Kidney (tissue), 14 donors: ENCODE measurements around the gene SPATA24. TPM values are rescaled to one million over a fixed set of nuclear protein-coding genes. Genes with fewer than 3 reads are reported as not detected.

Experiments
- DNase-seq, 5 donors: peaks; one replicate each; pipeline ENCODE4 v3.0.0-alpha.2; 2013 to 2020
- FAIRE-seq: peaks from 2 replicates; lab custom pipeline; 2012; peaks lifted over from hg19 to GRCh38; lab: Jason Lieb, UNC
- H3K27ac ChIP-seq, 2 donors: one replicate each; pipeline ENCODE4 v1.7.0; 2013; ENCODE audit warnings: low read depth in 2 of 2, low read length in 2 of 2, inconsistent platforms in 1 of 2
- H3K27me3 ChIP-seq: one replicate; pipeline ENCODE4 v1.7.1; 2013; ENCODE audit warnings: low read length, inconsistent platforms; ENCODE audit not compliant: control insufficient read depth, insufficient read depth
- H3K36me3 ChIP-seq, 3 donors: one replicate each; pipeline versions ENCODE4 v1.7.0 to v1.7.1; 2013; ENCODE audit warnings: low read length in 3 of 3, control low read depth in 1 of 3, inconsistent platforms in 1 of 3; ENCODE audit not compliant: insufficient read depth in 3 of 3, control insufficient read depth in 2 of 3
- H3K4me1 ChIP-seq, 3 donors: one replicate each; pipeline versions ENCODE4 v1.7.0 to v1.7.1; 2013; ENCODE audit warnings: low read length in 3 of 3, inconsistent platforms in 1 of 3, low read depth in 1 of 3; ENCODE audit not compliant: control insufficient read depth in 2 of 3, insufficient read depth in 2 of 3
- H3K4me3 ChIP-seq, 3 donors: one replicate each; pipeline versions ENCODE4 v1.7.0 to v1.8.1; 2013; ENCODE audit warnings: low read length in 3 of 3, control low read depth in 1 of 3, inconsistent platforms in 1 of 3
- H3K9ac ChIP-seq, 3 donors: one replicate each; pipeline versions ENCODE4 v1.7.0 to v1.7.1; 2013; ENCODE audit warnings: low read length in 3 of 3, control low read depth in 1 of 3, inconsistent platforms in 1 of 3
- H3K9me3 ChIP-seq, 3 donors: one replicate each; pipeline versions ENCODE4 v1.7.0 to v1.7.1; 2013; ENCODE audit warnings: low read length in 3 of 3, control low read depth in 1 of 3, inconsistent platforms in 1 of 3; ENCODE audit not compliant: control insufficient read depth in 2 of 3, insufficient read depth in 1 of 3
- CTCF ChIP-seq: IDR thresholded peaks from 3 replicates; pipeline ENCODE4 v1.5.1; 2012; ENCODE audit warnings: mild to moderate bottlenecking, moderate library complexity, borderline replicate concordance; ENCODE audit not compliant: insufficient read depth; ENCODE audit errors: extremely low read depth
- intact Hi-C: fragments of 100-400 bp; cut with DNase I; formaldehyde crosslinking; loops from one replicate; pipeline ENCODE4 v1.11.1; 2022
- polyA plus RNA-seq: library from polyadenylated mRNA; stranded (reverse); fragments of 350-450 nt; fragmentation: Illumina TruSeq; extraction: RNeasy Lipid Tissue Mini Kit (QIAGEN cat#74804); gene quantifications from one replicate; pipeline ENCODE4 v1.2.3, GENCODE V29; 2014; ENCODE audit warnings: low read depth, low replicate concordance; ENCODE audit not compliant: insufficient read depth
- total RNA-seq: library from RNA; stranded (reverse); fragmentation: NEBNext Ultra II Directional; extraction: Animal tissue kit (Norgen Biotek cat#: 25700); gene quantifications from one replicate; pipeline ENCODE4 v1.2.1, GENCODE V29; 2021
- donor health status: control.
- donor health status: control.
- donor health status: control.
- donor health status: control.
- donor health status: control.
- donor health status: DM: yes; HTN: yes; CAD: no.
- donor health status: Normal renal cell carcinoma (clear cell type).

Gene SPATA24
- total and polyA plus RNA-seq, 2 donors from 2014 or later = 6.8 to 21.6 TPM

- peak overlapping the region in 1 of 3 donors; percentile 13 for H3K9ac ChIP-seq
- intact Hi-C loops = no loop called here
- DNase-seq = no peak
- H3K27ac ChIP-seq = peak overlapping the region in 1 of 2 donors; percentile 13
- H3K9me3 ChIP-seq = no peaks in the 10 kb centered on the region
- no peak overlapping the region for H3K4me3 ChIP-seq
- H3K36me3 ChIP-seq = peaks cover 0 to 7% (median 5%) of the 10 kb centered on the region in 3 donors
- H3K27me3 ChIP-seq = no peaks in the 10 kb centered on the region
- peaks cover 0 to 39% (median 24%) of the 10 kb centered on the region in 3 donors for H3K4me1 ChIP-seq
- TF ChIP-seq CTCF = no peak
- FAIRE-seq = no peak
These were observed 14.9 kb upstream of the SPATA24 start for GRCh38 chr5:139418793-139419192.

GRCh38 chr5:139417214-139417613 is 13.3 kb upstream of the SPATA24 start:
- Histone ChIP-seq H3K27me3 (no peaks in the 10 kb centered on the region), H3K9ac (no peak overlapping the region), H3K4me3 (no peak overlapping the region), H3K4me1 (peaks cover 0 to 43% (median 26%) of the 10 kb centered on the region in 3 donors), H3K9me3 (no peaks in the 10 kb centered on the region), H3K27ac (peak overlapping the region in 1 of 2 donors; percentile 13), H3K36me3 (peaks cover 0 to 7% (median 4%) of the 10 kb centered on the region in 3 donors)
- TF ChIP-seq CTCF = no peak
- DNase-seq (peak in 2 of 5 donors; percentile 30 to 47), FAIRE-seq (peak; percentile 85)
- intact Hi-C loops = no loop called here

- Histone ChIP-seq H3K9ac (peak overlapping the region in 1 of 3 donors; percentile 51), H3K27me3 (no peaks in the 10 kb centered on the region), H3K36me3 (peaks cover 0 to 7% (median 4%) of the 10 kb centered on the region in 3 donors), H3K4me3 (no peak overlapping the region), H3K27ac (peak overlapping the region; percentile 59 to 74), H3K4me1 (peaks cover 0 to 43% (median 26%) of the 10 kb centered on the region in 3 donors), H3K9me3 (no peaks in the 10 kb centered on the region)
- FAIRE-seq = no peak
- TF ChIP-seq CTCF = no peak
- no peak for DNase-seq
- intact Hi-C loops = no loop called here
These were observed 12.8 kb upstream of the SPATA24 start for GRCh38 chr5:139416651-139417050.

GRCh38 chr5:139415869-139416268 is 12.0 kb upstream of the SPATA24 start:
- H3K4me1 ChIP-seq = peaks cover 0 to 43% (median 26%) of the 10 kb centered on the region in 3 donors
- H3K27ac ChIP-seq = peak overlapping the region; percentile 56 to 81
- H3K4me3 ChIP-seq = no peak overlapping the region
- no peak for DNase-seq
- no peaks in the 10 kb centered on the region for H3K27me3 ChIP-seq
- intact Hi-C loops = no loop called here
- no peak for FAIRE-seq
- H3K36me3 ChIP-seq = peaks cover 0 to 7% (median 4%) of the 10 kb centered on the region in 3 donors
- H3K9me3 ChIP-seq = no peaks in the 10 kb centered on the region
- no peak for TF ChIP-seq CTCF
- H3K9ac ChIP-seq = peak overlapping the region in 1 of 3 donors; percentile 21
